Fibroblast of mammary gland (primary cell): Measurements from ENCODE around the gene YAP1.
A peak's percentile ranks its signal among the peaks of the same experiment; 100 is the strongest.

Source experiments
- DNase-seq: peaks from one replicate; pipeline ENCODE4 v3.0.0-alpha.2; 2010; ENCODE audit warnings: low read depth
- H3K4me3 ChIP-seq: 2 replicates; pipeline ENCODE4 v1.5.1; 2011; ENCODE audit warnings: low read depth, mild to moderate bottlenecking, low read length, moderate library complexity; ENCODE audit not compliant: control insufficient read depth
- TF ChIP-seq, protein P1 (sequence below): conservative IDR thresholded peaks from 2 replicates; pipeline ENCODE4 v1.5.1; 2011; ENCODE audit warnings: low read depth, low read length, inconsistent platforms; ENCODE audit not compliant: control insufficient read depth, insufficient read depth

YAP1 gene

GRCh38 chr11:102073253-102073652 lies 37.0 kb upstream of the YAP1 start:
- TF ChIP-seq, protein P1, sequence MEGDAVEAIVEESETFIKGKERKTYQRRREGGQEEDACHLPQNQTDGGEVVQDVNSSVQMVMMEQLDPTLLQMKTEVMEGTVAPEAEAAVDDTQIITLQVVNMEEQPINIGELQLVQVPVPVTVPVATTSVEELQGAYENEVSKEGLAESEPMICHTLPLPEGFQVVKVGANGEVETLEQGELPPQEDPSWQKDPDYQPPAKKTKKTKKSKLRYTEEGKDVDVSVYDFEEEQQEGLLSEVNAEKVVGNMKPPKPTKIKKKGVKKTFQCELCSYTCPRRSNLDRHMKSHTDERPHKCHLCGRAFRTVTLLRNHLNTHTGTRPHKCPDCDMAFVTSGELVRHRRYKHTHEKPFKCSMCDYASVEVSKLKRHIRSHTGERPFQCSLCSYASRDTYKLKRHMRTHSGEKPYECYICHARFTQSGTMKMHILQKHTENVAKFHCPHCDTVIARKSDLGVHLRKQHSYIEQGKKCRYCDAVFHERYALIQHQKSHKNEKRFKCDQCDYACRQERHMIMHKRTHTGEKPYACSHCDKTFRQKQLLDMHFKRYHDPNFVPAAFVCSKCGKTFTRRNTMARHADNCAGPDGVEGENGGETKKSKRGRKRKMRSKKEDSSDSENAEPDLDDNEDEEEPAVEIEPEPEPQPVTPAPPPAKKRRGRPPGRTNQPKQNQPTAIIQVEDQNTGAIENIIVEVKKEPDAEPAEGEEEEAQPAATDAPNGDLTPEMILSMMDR, result no peak
- DNase-seq, result no peak
- H3K4me3 ChIP-seq, result no peak overlapping the region

DNA sequence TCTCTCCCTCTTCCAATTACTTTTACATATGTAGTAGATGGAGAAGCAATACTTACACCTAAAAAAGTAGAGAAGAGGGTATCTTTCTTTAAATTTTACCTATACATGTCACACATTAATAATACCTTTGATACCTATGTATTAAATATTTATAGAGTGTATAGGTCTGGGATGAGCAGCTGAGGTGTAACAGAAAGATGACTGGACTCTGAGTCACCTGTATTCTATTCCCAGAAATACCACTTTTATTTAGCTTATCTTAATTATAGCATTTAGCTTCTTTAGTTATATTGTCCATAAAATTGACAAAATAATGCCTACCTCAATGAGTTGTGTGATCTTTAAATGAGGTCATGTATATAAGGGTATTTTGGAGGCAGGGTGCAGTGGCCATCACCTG lies 30.6 kb upstream of the YAP1 start:
- TF ChIP-seq, protein P1, result no peak
- DNase-seq, result no peak

GRCh38 chr11:102081313-102081712 lies 28.9 kb upstream of the YAP1 start:
- DNase-seq, result peak; percentile 17
- H3K4me3 ChIP-seq, result no peak overlapping the region
- TF ChIP-seq, protein P1, result no peak

More for the DNA sequence above, 30.6 kb upstream of the YAP1 start:
- no peak overlapping the region for H3K4me3 ChIP-seq

DNA sequence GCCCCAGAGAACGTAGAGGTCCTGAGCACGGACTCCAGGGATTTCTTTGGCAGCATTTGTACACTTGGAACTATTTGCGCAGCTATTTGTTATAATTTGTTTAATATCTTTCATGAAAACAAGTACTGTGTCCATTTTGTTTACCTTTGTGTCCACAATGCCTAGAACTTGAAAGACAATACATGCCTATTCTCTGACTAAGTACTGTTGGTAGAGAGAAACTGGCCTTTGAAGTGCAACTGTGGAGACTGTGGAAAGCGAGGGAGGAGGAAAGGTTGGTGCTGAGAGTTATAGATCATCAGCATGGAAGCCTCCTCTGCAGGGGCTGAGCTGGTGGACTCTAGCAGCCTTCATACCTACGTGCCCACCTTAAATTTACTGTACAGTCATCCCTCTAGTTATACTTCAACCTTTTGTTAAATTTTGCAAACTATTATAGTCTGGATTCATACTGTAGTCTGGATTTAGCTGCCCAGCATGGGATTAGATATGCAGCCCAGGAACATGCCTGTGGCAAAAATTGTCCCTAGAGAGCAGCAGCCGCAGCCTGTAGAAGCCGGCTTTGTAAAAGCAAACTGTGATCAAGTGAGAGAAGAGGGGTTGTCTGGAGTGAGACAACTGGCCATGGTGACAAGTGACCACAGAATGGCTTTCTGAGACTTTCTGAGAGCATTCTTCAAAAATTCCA lies 24.2 kb upstream of the YAP1 start:
- DNase-seq, result no peak
- no peak overlapping the region for H3K4me3 ChIP-seq
- TF ChIP-seq, protein P1, result no peak

DNA sequence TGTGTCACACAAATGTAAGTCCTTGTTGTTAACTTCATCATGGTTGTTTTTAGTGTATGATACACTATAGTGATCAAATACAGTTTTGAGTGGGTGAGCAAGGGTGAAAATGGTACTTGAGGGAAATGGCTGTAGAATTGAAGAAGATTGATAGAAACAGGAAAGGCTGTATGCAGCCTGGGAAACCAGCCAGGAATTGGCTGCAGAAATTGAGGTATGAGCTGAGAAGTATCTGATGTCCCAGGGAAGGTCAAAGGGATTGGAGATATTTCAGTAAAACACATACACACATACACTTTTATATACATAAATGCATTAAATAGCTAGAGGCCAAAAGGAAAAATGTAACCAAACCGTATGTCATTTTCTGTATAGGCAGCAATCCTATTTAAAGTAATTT lies 13.1 kb upstream of the YAP1 start:
- H3K4me3 ChIP-seq, result no peak overlapping the region
- DNase-seq, result no peak
- TF ChIP-seq, protein P1, result no peak

DNA sequence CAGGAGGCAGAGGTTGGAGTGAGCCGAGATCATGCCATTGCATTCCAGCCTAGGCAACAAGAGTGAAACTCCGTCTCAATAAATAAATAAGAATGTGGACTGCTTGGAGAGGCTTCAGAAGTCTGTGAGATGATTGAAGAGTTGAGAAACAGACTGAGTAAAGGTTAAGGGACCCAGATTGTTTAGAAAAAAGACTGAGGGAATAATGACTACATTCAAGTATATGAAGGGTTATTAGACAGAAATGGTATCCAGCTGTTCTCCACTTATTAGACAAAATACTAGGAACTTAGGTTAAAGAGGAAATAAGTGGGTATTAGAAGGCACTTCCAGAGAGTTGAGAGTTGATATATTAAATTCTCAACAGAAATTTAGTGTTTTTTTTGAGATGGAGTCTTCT lies 10.5 kb upstream of the YAP1 start:
- no peak for DNase-seq
- H3K4me3 ChIP-seq, result no peak overlapping the region
- TF ChIP-seq, protein P1, result no peak
